Ectodermal cell (in vitro differentiated cells): ENCODE measurements around the gene HOXA3.

Experiments
- H3K27ac ChIP-seq: 2 replicates; pipeline ENCODE4 v1.7.0; 2013; ENCODE audit warnings: mild to moderate bottlenecking, low read depth, low read length; ENCODE audit not compliant: insufficient read depth, poor library complexity, severe bottlenecking
- H3K27me3 ChIP-seq: 2 replicates; pipeline ENCODE4 v1.7.0; 2013; ENCODE audit warnings: mild to moderate bottlenecking, low read length; ENCODE audit not compliant: insufficient read depth, control insufficient read depth, poor library complexity, severe bottlenecking
- H3K36me3 ChIP-seq: one replicate; pipeline ENCODE4 v1.7.0; 2013; ENCODE audit warnings: low read length; ENCODE audit not compliant: control insufficient read depth, insufficient read depth
- H3K4me1 ChIP-seq: one replicate; pipeline ENCODE4 v1.7.0; 2013; ENCODE audit warnings: low read length; ENCODE audit not compliant: control insufficient read depth, insufficient read depth
- H3K4me3 ChIP-seq: 2 replicates; pipeline ENCODE4 v1.7.0; 2013; ENCODE audit warnings: low read depth, low read length, control low read depth; ENCODE audit not compliant: insufficient read depth
- H3K9me3 ChIP-seq: 2 replicates; pipeline ENCODE4 v1.7.0; 2013; ENCODE audit warnings: mild to moderate bottlenecking, low read length, moderate library complexity; ENCODE audit not compliant: control insufficient read depth
- WGBS, 2 experiments: methylation state at CpG; one replicate each; pipeline ENCODE4 v1.1.7; 2013; ENCODE audit warnings: missing lambda C conversion rate in 2 of 2; 5-methylcytosine and 5-hydroxymethylcytosine counted together

The HOXA3 gene

DNA sequence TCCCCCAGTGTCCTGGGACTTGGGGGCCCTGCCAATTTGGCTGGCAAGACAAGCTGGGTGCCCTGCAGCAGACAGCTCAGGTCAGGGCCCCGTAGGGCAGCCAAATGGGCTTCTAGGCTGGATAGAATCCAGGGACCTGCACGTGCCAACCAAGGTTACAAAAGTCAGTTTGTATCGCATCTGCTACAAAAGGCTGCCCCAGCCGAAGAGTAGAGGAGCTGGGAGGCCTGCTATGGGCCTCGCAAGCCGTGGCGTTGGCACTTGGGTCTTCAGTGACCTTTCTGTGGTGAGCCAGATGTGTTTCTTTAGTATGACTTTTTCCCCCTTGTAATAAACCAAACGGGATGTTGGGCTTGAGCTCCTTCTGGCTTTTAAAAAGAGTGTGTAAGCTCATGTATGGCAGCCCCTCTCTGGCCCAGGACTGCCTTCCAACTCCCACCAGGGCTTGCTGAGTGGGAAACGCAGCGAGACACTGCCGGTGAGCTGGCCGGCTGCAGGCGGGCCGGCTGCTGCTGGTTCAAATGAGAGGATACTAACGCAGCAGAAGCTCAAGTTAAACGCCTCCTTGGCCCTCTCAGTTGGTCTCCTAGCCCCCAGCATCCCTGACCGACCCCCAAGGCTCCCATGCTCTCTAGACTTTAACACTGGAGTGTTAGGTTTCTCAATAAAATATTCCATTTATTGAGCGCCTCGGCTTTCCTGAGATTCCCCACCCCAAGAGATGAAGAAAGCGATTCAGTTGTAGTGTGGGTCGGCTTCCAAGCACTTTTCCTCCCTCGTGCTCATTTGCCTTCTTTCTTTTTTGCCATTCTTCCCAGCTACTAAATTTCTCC is 24.8 kb upstream of the HOXA3 start:
- no peak overlapping the region for H3K4me3 ChIP-seq
- H3K9me3 ChIP-seq, result no peaks in the 10 kb centered on the region
- no peak overlapping the region for H3K27ac ChIP-seq
- H3K4me1 ChIP-seq, result no peaks in the 10 kb centered on the region
- WGBS, 2 experiments, result 19 to 22% methylated on average over 22 of the region's 22 CpGs
- H3K27me3 ChIP-seq, result peaks cover 100% of the 10 kb centered on the region
- no peaks in the 10 kb centered on the region for H3K36me3 ChIP-seq

DNA sequence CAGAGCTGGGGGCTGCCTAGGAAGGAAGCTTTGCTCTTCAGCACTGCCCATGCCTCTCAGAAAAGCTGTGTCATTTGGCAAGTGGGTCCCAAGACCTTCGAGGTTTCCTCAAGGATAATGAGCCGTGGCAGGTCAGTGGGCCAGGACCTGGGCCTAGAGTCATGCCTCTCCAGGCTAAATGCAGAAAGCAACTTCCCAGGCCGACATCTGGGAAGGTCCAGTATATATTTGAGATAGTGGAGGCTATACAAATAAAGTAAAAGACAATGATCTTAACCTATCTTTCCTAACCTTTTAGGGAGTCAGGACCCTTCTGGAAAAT is 24.1 kb upstream of the HOXA3 start:
- Histone ChIP-seq H3K9me3 (no peaks in the 10 kb centered on the region), H3K36me3 (no peaks in the 10 kb centered on the region), H3K4me1 (no peaks in the 10 kb centered on the region), H3K27me3 (peaks cover 100% of the 10 kb centered on the region), H3K4me3 (no peak overlapping the region), H3K27ac (no peak overlapping the region)
- 54 to 62% methylated on average over 3 of the region's 3 CpGs for WGBS, 2 experiments

DNA sequence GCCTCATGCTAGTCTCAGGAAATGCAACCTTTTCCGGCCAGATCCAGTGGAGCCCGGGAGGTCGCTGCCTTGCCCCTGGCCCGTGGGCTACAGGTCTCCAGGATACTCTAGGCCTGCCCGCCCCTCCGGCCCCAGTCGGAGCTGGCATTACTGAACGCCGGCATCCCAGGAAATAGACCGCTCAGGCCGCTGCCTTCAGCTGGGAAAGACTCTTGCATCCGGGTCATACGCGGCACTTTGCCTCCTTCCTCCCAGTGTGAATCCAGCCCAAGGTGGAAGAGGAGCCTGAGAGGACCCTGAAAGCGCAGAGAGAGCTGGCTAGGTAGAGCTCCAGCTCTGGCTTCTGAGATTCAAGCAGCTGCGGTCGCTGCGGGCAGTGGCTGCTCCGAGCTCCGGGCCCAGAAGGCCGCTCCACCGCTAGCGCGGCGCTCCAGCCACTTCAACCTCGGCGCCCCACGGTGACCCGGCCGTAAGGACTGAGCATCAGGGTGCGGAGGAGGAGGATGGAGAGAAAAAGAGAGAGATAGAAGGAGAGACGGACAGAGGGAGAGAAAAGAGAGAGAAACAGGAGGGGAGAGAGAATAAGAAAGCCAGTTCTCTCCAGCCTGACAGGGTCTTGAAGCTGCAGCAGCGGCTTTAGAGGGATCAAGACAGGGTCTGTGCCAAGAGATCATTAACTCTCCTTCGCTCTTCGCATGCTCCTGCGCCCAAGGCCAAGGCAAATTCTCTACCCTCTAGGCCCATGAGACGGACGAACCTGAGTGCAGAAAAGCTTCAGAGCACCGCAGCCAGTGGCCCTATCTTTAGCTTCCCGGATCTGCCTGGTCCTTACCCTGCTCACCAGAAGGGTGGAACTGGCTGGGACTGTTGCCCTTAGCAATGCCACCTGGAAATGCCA is 23.5 kb upstream of the HOXA3 start:
- 8 to 10% methylated on average over 40 of the region's 40 CpGs for WGBS, 2 experiments
- Histone ChIP-seq H3K9me3 (no peaks in the 10 kb centered on the region), H3K4me3 (no peak overlapping the region), H3K4me1 (no peaks in the 10 kb centered on the region), H3K36me3 (no peaks in the 10 kb centered on the region), H3K27ac (no peak overlapping the region), H3K27me3 (peaks cover 100% of the 10 kb centered on the region)

DNA sequence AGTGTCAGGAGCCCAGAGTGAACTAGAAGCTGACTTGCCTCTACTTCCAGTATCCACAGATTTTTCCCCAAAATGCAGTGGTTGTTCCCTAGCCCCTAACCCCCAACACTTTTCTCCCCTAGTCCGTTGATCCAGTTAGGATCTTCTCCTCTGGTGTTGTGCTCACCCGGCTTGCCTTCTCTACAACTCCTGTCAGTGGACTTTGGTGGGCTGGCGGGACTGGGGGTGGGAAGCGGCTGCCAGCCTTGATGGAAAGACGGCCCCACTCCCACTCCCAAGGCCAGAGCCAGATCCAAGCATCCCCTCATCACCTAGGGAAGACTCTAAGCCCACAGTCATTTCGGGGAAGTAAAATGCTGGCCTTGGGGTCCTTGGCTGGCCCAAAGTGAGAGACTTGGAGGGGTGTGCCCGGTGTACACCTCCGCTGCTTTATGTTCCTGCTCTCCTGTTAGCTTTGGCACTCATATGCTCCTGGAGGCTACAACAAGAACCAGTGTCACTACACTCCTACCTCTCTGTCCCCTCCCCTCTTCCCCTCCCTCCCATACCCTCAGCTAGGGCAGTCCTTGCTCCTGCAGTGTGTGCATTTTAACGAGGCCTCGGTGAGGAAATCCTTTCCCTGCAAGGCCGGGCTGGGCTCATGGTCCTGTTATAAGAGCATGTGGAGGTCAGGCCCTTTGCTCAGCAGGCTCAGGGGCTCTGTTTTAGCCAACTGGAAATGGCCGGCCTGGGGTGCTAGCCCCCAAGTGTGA is 22.7 kb upstream of the HOXA3 start:
- H3K4me3 ChIP-seq, result no peak overlapping the region
- WGBS, 2 experiments, result 20 to 22% methylated on average over 12 of the region's 12 CpGs
- no peak overlapping the region for H3K27ac ChIP-seq
- no peaks in the 10 kb centered on the region for H3K4me1 ChIP-seq
- H3K36me3 ChIP-seq, result no peaks in the 10 kb centered on the region
- no peaks in the 10 kb centered on the region for H3K9me3 ChIP-seq
- peaks cover 100% of the 10 kb centered on the region for H3K27me3 ChIP-seq

DNA sequence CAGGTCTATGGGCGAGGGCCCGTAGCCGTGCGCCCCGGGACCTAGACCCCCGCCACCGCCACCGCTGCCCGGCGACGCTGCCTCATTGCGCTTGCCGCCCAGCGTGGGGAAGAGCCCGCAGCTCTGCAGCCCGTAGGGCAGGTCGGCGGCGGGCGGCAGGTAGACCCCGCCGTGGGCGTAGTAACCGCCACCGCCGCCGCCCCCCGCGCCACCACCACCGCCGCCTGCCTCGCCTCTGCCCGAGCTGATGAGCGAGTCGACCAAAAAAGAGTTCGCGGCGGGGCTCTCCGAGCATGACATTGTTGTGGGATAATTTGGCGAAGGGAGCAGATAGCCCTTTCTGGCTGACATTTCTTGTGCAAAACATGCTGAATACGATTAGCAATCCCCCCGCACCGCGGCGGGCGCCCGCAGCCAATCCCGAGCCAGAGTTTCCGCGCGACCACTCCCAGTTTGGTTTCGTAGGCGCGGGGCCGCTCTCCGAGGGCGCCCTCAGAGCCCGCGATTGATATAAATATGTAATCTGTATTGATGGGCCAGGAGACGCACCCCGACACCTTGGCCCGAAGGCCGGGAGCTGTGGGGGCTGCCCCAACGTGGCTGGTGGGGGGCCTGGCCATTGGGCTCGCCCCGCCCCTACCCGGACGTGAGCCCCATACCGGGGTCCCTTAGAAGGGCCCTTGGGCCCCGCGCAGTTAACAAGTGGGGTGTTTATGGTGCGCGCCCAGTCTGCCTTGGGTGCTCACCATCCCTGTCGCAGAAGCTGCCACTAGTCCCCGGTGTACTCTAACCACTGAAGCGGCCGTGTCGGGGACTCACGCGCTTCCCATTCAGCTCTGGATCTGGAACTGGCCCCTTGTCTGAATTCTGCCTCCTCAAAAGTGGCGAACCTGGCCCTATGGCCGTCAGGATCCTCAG is 21.8 kb upstream of the HOXA3 start, which contains the start of gene HOXA10:
Gene HOXA10, minus strand, starts transcription at position 365 of the 918 bp plus-strand sequence. Its CDS starts 14 bp downstream, at position 351.
- no peaks in the 10 kb centered on the region for H3K36me3 ChIP-seq
- no peak within 1 kb of the TSS for H3K4me3 ChIP-seq
- H3K27me3 ChIP-seq, result peaks cover 100% of the 10 kb centered on the region
- no peak within 1 kb of the TSS for H3K27ac ChIP-seq
- H3K9me3 ChIP-seq, result no peaks in the 10 kb centered on the region
- no peaks in the 10 kb centered on the region for H3K4me1 ChIP-seq
- WGBS, 2 experiments, result 6% methylated on average over 82 of the region's 82 CpGs

- Histone ChIP-seq H3K27ac (no peak overlapping the region), H3K4me3 (no peak overlapping the region), H3K27me3 (peaks cover 100% of the 10 kb centered on the region), H3K4me1 (no peaks in the 10 kb centered on the region), H3K9me3 (no peaks in the 10 kb centered on the region), H3K36me3 (no peaks in the 10 kb centered on the region)
- WGBS, 2 experiments, result 1% methylated on average over 59 of the region's 59 CpGs
Observed at GRCh38 chr7:27173511-27173955, 21.1 kb upstream of the HOXA3 start.

DNA sequence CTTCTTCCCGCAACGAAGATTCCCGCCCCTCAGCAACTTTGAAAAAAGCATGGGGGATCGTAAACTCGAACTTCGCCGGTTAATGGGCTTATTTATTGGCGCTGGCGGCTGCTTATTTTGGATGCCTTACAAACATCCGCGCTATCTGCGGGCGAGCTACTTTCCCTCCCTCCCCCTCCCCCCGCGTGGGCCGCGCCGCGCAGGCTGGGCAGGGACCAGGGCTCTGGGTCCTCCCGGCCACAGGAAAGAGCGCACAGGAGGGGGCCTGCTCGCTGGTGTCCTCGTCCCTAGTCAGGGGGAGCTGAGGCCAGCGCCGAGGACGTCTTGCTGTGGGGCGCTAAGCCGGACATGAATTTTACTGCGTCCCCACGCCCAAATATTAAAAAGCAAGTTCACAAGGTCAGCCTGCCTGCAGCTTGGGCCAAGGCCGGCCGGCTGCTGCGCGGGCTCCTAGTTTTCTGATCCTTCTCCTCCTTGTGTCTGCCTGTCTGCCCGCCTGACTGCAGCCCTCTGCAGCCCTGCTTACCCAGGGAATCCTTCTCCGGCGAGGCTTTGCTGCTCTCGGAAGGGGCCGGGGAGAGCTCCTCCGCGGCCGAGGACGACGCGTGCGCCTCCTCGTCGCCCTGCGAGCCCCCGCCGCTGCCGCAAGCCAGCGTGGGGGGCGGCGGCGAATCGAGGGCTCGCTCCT is 20.6 kb upstream of the HOXA3 start:
- H3K9me3 ChIP-seq, result no peaks in the 10 kb centered on the region
- no peak overlapping the region for H3K4me3 ChIP-seq
- no peak overlapping the region for H3K27ac ChIP-seq
- no peaks in the 10 kb centered on the region for H3K36me3 ChIP-seq
- 2% methylated on average over 58 of the region's 58 CpGs for WGBS, 2 experiments
- no peaks in the 10 kb centered on the region for H3K4me1 ChIP-seq
- H3K27me3 ChIP-seq, result peaks cover 100% of the 10 kb centered on the region

DNA sequence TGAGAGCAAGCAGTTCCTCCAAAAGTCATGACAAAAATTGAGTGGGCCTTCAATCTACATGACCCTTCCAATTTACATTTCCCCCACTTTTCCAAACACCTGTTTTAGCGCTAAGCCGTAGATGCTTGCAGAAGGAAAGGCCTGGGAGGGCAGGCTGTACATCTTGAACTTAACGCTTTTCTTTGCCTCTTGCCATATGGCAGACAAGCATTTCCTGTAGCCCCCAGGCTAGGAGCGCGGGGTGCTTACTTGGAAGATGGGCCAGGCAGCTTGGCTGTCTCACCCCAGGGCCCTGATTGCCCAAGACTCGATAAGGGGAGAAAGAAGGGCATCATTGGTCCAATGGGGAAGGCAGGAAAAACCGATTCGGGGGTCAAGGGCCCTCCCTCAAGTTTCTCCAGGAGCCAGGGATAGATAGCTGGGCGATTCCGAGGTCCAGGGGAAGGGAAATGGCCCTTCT is 20.0 kb upstream of the HOXA3 start:
- Histone ChIP-seq H3K4me1 (no peaks in the 10 kb centered on the region), H3K9me3 (no peaks in the 10 kb centered on the region), H3K27me3 (peaks cover 100% of the 10 kb centered on the region), H3K4me3 (no peak overlapping the region), H3K36me3 (no peaks in the 10 kb centered on the region), H3K27ac (no peak overlapping the region)
- WGBS, 2 experiments, result 9 to 12% methylated on average over 10 of the region's 10 CpGs
